Trophoblast cell (in vitro differentiated cells and primary cell): ENCODE results near the gene CD180.

Source experiments
- DNase-seq, 2 donors: peaks; one replicate each; pipeline ENCODE4 v3.0.0-alpha.2; 2016
- H2AFZ ChIP-seq: 2 replicates; pipeline ENCODE4 v1.6.1; 2013; ENCODE audit warnings: low read length, moderate library complexity, mild to moderate bottlenecking; ENCODE audit not compliant: insufficient read depth, poor library complexity
- H2AK5ac ChIP-seq: 2 replicates; pipeline ENCODE4 v1.6.1; 2013; ENCODE audit warnings: mild to moderate bottlenecking, low read length
- H2BK120ac ChIP-seq: 2 replicates; pipeline ENCODE4 v1.6.1; 2013; ENCODE audit warnings: low read length, mild to moderate bottlenecking, moderate library complexity; ENCODE audit not compliant: insufficient read depth, poor library complexity
- H2BK12ac ChIP-seq: 2 replicates; pipeline ENCODE4 v1.6.1; 2013; ENCODE audit warnings: mild to moderate bottlenecking, low read length, moderate library complexity
- H2BK5ac ChIP-seq: 2 replicates; pipeline ENCODE4 v1.6.1; 2013; ENCODE audit warnings: low read length, low read depth, moderate library complexity, mild to moderate bottlenecking; ENCODE audit not compliant: poor library complexity
- H3K14ac ChIP-seq: 2 replicates; pipeline ENCODE4 v1.6.1; 2013; ENCODE audit warnings: mild to moderate bottlenecking, low read length
- H3K18ac ChIP-seq: 2 replicates; pipeline ENCODE4 v1.6.1; 2013; ENCODE audit warnings: mild to moderate bottlenecking, low read length
- H3K23ac ChIP-seq: 2 replicates; pipeline ENCODE4 v1.6.1; 2013; ENCODE audit warnings: low read length
- H3K27ac ChIP-seq: 2 replicates; pipeline ENCODE4 v1.5.1; 2013; ENCODE audit warnings: low read depth, mild to moderate bottlenecking, inconsistent platforms, low read length, moderate library complexity
- H3K27me3 ChIP-seq: 2 replicates; pipeline ENCODE4 v1.6.1; 2013; ENCODE audit warnings: inconsistent platforms, mild to moderate bottlenecking, low read length, moderate library complexity; ENCODE audit not compliant: insufficient read depth
- H3K36me3 ChIP-seq, 2 experiments: 1 replicate in 1 of 2; 2 replicates in 1 of 2; pipeline ENCODE4 v1.6.1; 2013; ENCODE audit warnings: low read length in 2 of 2, mild to moderate bottlenecking in 2 of 2, moderate library complexity in 1 of 2; ENCODE audit not compliant: insufficient read depth in 2 of 2, control insufficient read depth in 1 of 2
- H3K4ac ChIP-seq: 2 replicates; pipeline ENCODE4 v1.6.1; 2013; ENCODE audit warnings: low read depth, mild to moderate bottlenecking, low read length, moderate library complexity
- H3K4me1 ChIP-seq, 2 experiments: 1 replicate in 1 of 2; 2 replicates in 1 of 2; pipeline ENCODE4 v1.6.1; 2013; ENCODE audit warnings: low read length in 2 of 2, mild to moderate bottlenecking in 2 of 2, moderate library complexity in 1 of 2; ENCODE audit not compliant: insufficient read depth in 2 of 2, control insufficient read depth in 1 of 2
- H3K4me2 ChIP-seq: 2 replicates; pipeline ENCODE4 v1.6.1; 2013; ENCODE audit warnings: inconsistent platforms, mild to moderate bottlenecking, low read length, moderate library complexity
- H3K4me3 ChIP-seq: 2 replicates; pipeline ENCODE4 v1.5.1; 2013; ENCODE audit warnings: mild to moderate bottlenecking, low read depth, low read length, inconsistent platforms
- H3K79me1 ChIP-seq: one replicate; pipeline ENCODE4 v1.6.1; 2013; ENCODE audit warnings: low read length
- H3K79me2 ChIP-seq: 2 replicates; pipeline ENCODE4 v1.6.1; 2013; ENCODE audit warnings: low read length, mild to moderate bottlenecking; ENCODE audit not compliant: control insufficient read depth, insufficient read depth, poor library complexity
- H3K9ac ChIP-seq: 2 replicates; pipeline ENCODE4 v1.6.1; 2013; ENCODE audit warnings: mild to moderate bottlenecking, low read length
- H3K9me3 ChIP-seq: 2 replicates; pipeline ENCODE4 v1.6.1; 2013; ENCODE audit warnings: low read depth, mild to moderate bottlenecking, control low read depth, inconsistent platforms, low read length; ENCODE audit not compliant: insufficient read depth
- H4K12ac ChIP-seq: 2 replicates; pipeline ENCODE4 v1.6.1; 2013; ENCODE audit warnings: low read depth, mild to moderate bottlenecking, low read length, moderate library complexity
- H4K8ac ChIP-seq: 2 replicates; pipeline ENCODE4 v1.6.1; 2013; ENCODE audit warnings: low read depth, mild to moderate bottlenecking, low read length, moderate library complexity
- H4K91ac ChIP-seq: one replicate; pipeline ENCODE4 v1.6.1; 2013; ENCODE audit warnings: low read depth, mild to moderate bottlenecking, low read length, moderate library complexity
- WGBS: extraction: QIAGEN DNeasy Blood & Tissue Kit; methylation state at CpG from one replicate; pipeline ENCODE4 v1.1.7; 2013; ENCODE audit warnings: missing lambda C conversion rate; ENCODE audit not compliant: insufficient read length, insufficient coverage; ENCODE audit errors: extremely low coverage; 5-methylcytosine and 5-hydroxymethylcytosine counted together

CD180 gene

GRCh38 chr5:67238191-67238590 is 41.6 kb upstream of the CD180 start:
- no peak overlapping the region for H3K9ac ChIP-seq
- no peaks in the 10 kb centered on the region for H3K79me2 ChIP-seq
- H3K4me1 ChIP-seq, result peaks cover 0 to 8% of the 10 kb centered on the region in 2 experiments
- no peak overlapping the region for H3K18ac ChIP-seq
- H4K91ac ChIP-seq, result no peak overlapping the region
- no peak overlapping the region for H2BK120ac ChIP-seq
- H3K23ac ChIP-seq, result no peak overlapping the region
- H3K14ac ChIP-seq, result no peak overlapping the region
- no peaks in the 10 kb centered on the region for H3K79me1 ChIP-seq
- no peaks in the 10 kb centered on the region for H3K27me3 ChIP-seq
- no peak overlapping the region for H4K12ac ChIP-seq
- no peak overlapping the region for H3K4me3 ChIP-seq
- no peak overlapping the region for H3K4ac ChIP-seq
- H3K36me3 ChIP-seq, result no peaks in the 10 kb centered on the region
- no peak overlapping the region for H2AK5ac ChIP-seq
- no peak overlapping the region for H2BK12ac ChIP-seq
- H2BK5ac ChIP-seq, result no peak overlapping the region
- H4K8ac ChIP-seq, result no peak overlapping the region
- no peak overlapping the region for H3K4me2 ChIP-seq
- H3K27ac ChIP-seq, result no peak overlapping the region
- no CpG with 5 or more reads among the region's 8 CpGs for WGBS
- DNase-seq, result no peak
- no peak overlapping the region for H2AFZ ChIP-seq
- no peaks in the 10 kb centered on the region for H3K9me3 ChIP-seq

GRCh38 chr5:67235399-67236110 is 39.0 kb upstream of the CD180 start:
- no peak overlapping the region for H4K8ac ChIP-seq
- H3K36me3 ChIP-seq, result no peaks in the 10 kb centered on the region
- H3K79me2 ChIP-seq, result no peaks in the 10 kb centered on the region
- no peak overlapping the region for H2BK120ac ChIP-seq
- no peaks in the 10 kb centered on the region for H3K27me3 ChIP-seq
- H3K14ac ChIP-seq, result no peak overlapping the region
- WGBS, result no CpG with 5 or more reads among the region's 12 CpGs
- no peak overlapping the region for H3K4me3 ChIP-seq
- H2BK5ac ChIP-seq, result no peak overlapping the region
- peaks cover 0 to 8% of the 10 kb centered on the region in 2 experiments for H3K4me1 ChIP-seq
- H2BK12ac ChIP-seq, result no peak overlapping the region
- no peak overlapping the region for H3K4me2 ChIP-seq
- no peak for DNase-seq
- no peak overlapping the region for H3K23ac ChIP-seq
- H4K12ac ChIP-seq, result no peak overlapping the region
- no peak overlapping the region for H2AK5ac ChIP-seq
- no peak overlapping the region for H3K9ac ChIP-seq
- no peak overlapping the region for H3K18ac ChIP-seq
- H3K4ac ChIP-seq, result no peak overlapping the region
- H2AFZ ChIP-seq, result no peak overlapping the region
- no peak overlapping the region for H4K91ac ChIP-seq
- H3K9me3 ChIP-seq, result no peaks in the 10 kb centered on the region
- no peaks in the 10 kb centered on the region for H3K79me1 ChIP-seq
- H3K27ac ChIP-seq, result no peak overlapping the region

GRCh38 chr5:67234671-67235176 is 38.1 kb upstream of the CD180 start:
- Histone ChIP-seq H3K4me2 (no peak overlapping the region), H2AK5ac (no peak overlapping the region), H3K14ac (no peak overlapping the region), H4K91ac (no peak overlapping the region), H2BK120ac (no peak overlapping the region), H3K79me1 (no peaks in the 10 kb centered on the region), H2BK12ac (no peak overlapping the region), H4K8ac (no peak overlapping the region), H3K23ac (no peak overlapping the region), H3K79me2 (no peaks in the 10 kb centered on the region), H4K12ac (no peak overlapping the region), H3K27ac (no peak overlapping the region), H2AFZ (no peak overlapping the region), H3K9me3 (no peaks in the 10 kb centered on the region), H3K27me3 (no peaks in the 10 kb centered on the region), H3K4ac (no peak overlapping the region), H3K4me3 (no peak overlapping the region), H3K36me3 (no peaks in the 10 kb centered on the region), H3K9ac (no peak overlapping the region), H3K18ac (no peak overlapping the region), H3K4me1 (peaks cover 0 to 8% of the 10 kb centered on the region in 2 experiments), H2BK5ac (no peak overlapping the region)
- WGBS, result no CpG with 5 or more reads among the region's 10 CpGs
- DNase-seq, result no peak

GRCh38 chr5:67233075-67233474 is 36.5 kb upstream of the CD180 start:
- peaks cover 0 to 6% of the 10 kb centered on the region in 2 experiments for H3K4me1 ChIP-seq
- H3K9ac ChIP-seq, result no peak overlapping the region
- H3K79me1 ChIP-seq, result no peaks in the 10 kb centered on the region
- no peak overlapping the region for H2AFZ ChIP-seq
- H3K9me3 ChIP-seq, result no peaks in the 10 kb centered on the region
- no peak overlapping the region for H3K23ac ChIP-seq
- H3K79me2 ChIP-seq, result no peaks in the 10 kb centered on the region
- H3K27me3 ChIP-seq, result no peaks in the 10 kb centered on the region
- no peak overlapping the region for H2BK5ac ChIP-seq
- H3K14ac ChIP-seq, result no peak overlapping the region
- no peak overlapping the region for H3K4me3 ChIP-seq
- no peak overlapping the region for H4K12ac ChIP-seq
- no peak overlapping the region for H2AK5ac ChIP-seq
- no peak for DNase-seq
- no peak overlapping the region for H3K18ac ChIP-seq
- no peak overlapping the region for H4K8ac ChIP-seq
- H2BK12ac ChIP-seq, result no peak overlapping the region
- no peaks in the 10 kb centered on the region for H3K36me3 ChIP-seq
- H2BK120ac ChIP-seq, result no peak overlapping the region
- H3K4me2 ChIP-seq, result no peak overlapping the region
- no peak overlapping the region for H4K91ac ChIP-seq
- no CpG with 5 or more reads among the region's 9 CpGs for WGBS
- no peak overlapping the region for H3K27ac ChIP-seq
- H3K4ac ChIP-seq, result no peak overlapping the region
